HFFc6 (cell line): Measurements from ENCODE around the gene HAUS7. TPM values are rescaled to one million over a fixed set of nuclear protein-coding genes. Genes with fewer than 3 reads are reported as not detected.

ENCODE experiments used
- DNase-seq: peaks from one replicate; pipeline ENCODE4 v3.0.0-alpha.2; 2018
- H3K27ac Mint-ChIP-seq: 2 replicates; pipeline ENCODE4 v1.8.0; 2020; ENCODE audit warnings: mild to moderate bottlenecking, mixed read lengths
- H3K27me3 Mint-ChIP-seq: 2 replicates; pipeline ENCODE4 v1.8.0; 2021; ENCODE audit warnings: mild to moderate bottlenecking, moderate library complexity, mixed read lengths; ENCODE audit not compliant: insufficient read depth
- H3K36me3 Mint-ChIP-seq: 2 replicates; pipeline ENCODE4 v1.8.0; 2021; ENCODE audit warnings: low read depth, mixed read lengths
- H3K4me1 Mint-ChIP-seq: 2 replicates; pipeline ENCODE4 v1.8.0; 2020; ENCODE audit warnings: low read depth, mixed read lengths
- H3K4me3 Mint-ChIP-seq: 2 replicates; pipeline ENCODE4 v1.8.0; 2020; ENCODE audit warnings: mild to moderate bottlenecking, moderate library complexity, mixed read lengths
- H3K9me3 Mint-ChIP-seq: 2 replicates; pipeline ENCODE4 v1.8.0; 2020; ENCODE audit warnings: mild to moderate bottlenecking, mixed read lengths
- total RNA-seq, 6 experiments: library from RNA; stranded (reverse); fragmentation: NEBNext Ultra II Directional; extraction: Animal tissue kit (Norgen Biotek cat#: 25700); gene quantifications; 2 replicates in 1 of 6; 3 replicates in 5 of 6; pipeline ENCODE4 v1.2.3, GENCODE V29; 2021
- TF ChIP-seq, protein P1 (sequence below): fragments of 200-600 bp; sonication (generic); IDR thresholded peaks from 2 replicates; pipeline ENCODE4 v1.5.0; 2021; ENCODE audit warnings: antibody characterized with exemption, mild to moderate bottlenecking

Gene HAUS7
- total RNA-seq, 6 experiments from 2014 or later: 20.3 to 32.0 (median 28.2) TPM

DNA sequence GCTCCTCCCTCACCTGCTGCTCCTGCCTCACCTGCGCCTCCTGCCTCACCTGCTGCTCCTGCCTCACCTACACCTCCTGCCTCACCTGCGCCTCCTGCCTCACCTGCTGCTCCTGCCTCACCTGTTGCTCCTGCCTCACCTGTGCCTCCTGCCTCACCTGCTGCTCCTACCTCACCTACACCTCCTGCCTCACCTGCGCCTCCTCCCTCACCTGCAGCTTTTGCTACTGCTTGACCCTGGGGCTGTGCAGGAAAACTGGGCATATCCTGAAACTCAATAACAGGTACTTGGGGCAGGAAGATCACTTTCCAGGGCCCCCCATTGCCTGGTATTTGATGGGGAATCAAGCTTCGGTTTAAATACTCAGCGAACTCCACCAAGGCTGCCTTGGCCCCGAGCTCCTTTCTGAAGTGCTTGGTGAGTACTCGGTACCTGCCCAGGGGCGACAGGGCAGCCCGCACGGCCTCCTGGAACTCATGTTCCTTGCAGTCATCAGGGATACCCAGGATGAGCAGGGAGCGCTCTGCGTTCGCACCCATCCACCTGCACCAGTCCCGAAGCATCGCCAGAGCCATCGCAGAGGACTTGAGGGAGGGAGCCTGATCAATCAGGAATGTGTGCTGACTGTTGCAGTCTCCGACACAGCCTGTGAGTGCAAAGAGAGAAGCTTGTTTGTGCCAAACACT is 72.0 kb downstream of the HAUS7 start:
- no peaks in the 10 kb centered on the region for H3K4me1 Mint-ChIP-seq
- H3K36me3 Mint-ChIP-seq: no peaks in the 10 kb centered on the region
- TF ChIP-seq, protein P1, sequence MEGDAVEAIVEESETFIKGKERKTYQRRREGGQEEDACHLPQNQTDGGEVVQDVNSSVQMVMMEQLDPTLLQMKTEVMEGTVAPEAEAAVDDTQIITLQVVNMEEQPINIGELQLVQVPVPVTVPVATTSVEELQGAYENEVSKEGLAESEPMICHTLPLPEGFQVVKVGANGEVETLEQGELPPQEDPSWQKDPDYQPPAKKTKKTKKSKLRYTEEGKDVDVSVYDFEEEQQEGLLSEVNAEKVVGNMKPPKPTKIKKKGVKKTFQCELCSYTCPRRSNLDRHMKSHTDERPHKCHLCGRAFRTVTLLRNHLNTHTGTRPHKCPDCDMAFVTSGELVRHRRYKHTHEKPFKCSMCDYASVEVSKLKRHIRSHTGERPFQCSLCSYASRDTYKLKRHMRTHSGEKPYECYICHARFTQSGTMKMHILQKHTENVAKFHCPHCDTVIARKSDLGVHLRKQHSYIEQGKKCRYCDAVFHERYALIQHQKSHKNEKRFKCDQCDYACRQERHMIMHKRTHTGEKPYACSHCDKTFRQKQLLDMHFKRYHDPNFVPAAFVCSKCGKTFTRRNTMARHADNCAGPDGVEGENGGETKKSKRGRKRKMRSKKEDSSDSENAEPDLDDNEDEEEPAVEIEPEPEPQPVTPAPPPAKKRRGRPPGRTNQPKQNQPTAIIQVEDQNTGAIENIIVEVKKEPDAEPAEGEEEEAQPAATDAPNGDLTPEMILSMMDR: no peak
- H3K27me3 Mint-ChIP-seq: peaks cover 11% of the 10 kb centered on the region
- H3K9me3 Mint-ChIP-seq: no peaks in the 10 kb centered on the region
- DNase-seq: no peak
- H3K27ac Mint-ChIP-seq: no peak overlapping the region
- H3K4me3 Mint-ChIP-seq: no peak overlapping the region

Other genes starting within 250 kb of the HAUS7 start
- gene PNMA6F, start 148.8 kb downstream of the HAUS7 start, total RNA-seq: not detected
- 10 to 100 TPM; 10.5 to 14.2 (median 12.5) TPM for gene ZNF275, start 136.4 kb downstream of the HAUS7 start, total RNA-seq
- gene PNMA6E, start 69.2 kb downstream of the HAUS7 start, total RNA-seq: not detected
- gene ZFP92, start 59.1 kb downstream of the HAUS7 start, total RNA-seq: under 1 TPM; 0.03 to 0.38 (median 0.06) TPM
- gene TREX2, start 24.5 kb downstream of the HAUS7 start, total RNA-seq: under 1 TPM; 0.33 to 0.99 (median 0.69) TPM
- gene BGN, start 24.4 kb upstream of the HAUS7 start, total RNA-seq: 100 to 1,000 TPM; 324 to 382 (median 367) TPM
- not detected for gene ATP2B3, start 47.1 kb upstream of the HAUS7 start, total RNA-seq
- gene CCNQ, start 128.6 kb upstream of the HAUS7 start, total RNA-seq: 10 to 100 TPM; 25.7 to 31.9 (median 29.6) TPM
- gene DUSP9, start 176.6 kb upstream of the HAUS7 start, total RNA-seq: not detected
- under 1 TPM in 2 of 6 experiments, not detected in 4; 0.26 to 0.43 TPM for gene PNCK, start 203.2 kb upstream of the HAUS7 start, total RNA-seq
- gene SLC6A8, start 217.3 kb upstream of the HAUS7 start, total RNA-seq: 10 to 100 TPM; 14.0 to 33.8 (median 17.7) TPM